ENCODE data around the gene TGFBR3. TPM values are rescaled to one million over a fixed set of nuclear protein-coding genes. Genes with fewer than 3 reads are reported as not detected.

The TGFBR3 gene
- total RNA-seq, 2 donors from 2014 or later = 60.8 to 62.4 TPM

DNA sequence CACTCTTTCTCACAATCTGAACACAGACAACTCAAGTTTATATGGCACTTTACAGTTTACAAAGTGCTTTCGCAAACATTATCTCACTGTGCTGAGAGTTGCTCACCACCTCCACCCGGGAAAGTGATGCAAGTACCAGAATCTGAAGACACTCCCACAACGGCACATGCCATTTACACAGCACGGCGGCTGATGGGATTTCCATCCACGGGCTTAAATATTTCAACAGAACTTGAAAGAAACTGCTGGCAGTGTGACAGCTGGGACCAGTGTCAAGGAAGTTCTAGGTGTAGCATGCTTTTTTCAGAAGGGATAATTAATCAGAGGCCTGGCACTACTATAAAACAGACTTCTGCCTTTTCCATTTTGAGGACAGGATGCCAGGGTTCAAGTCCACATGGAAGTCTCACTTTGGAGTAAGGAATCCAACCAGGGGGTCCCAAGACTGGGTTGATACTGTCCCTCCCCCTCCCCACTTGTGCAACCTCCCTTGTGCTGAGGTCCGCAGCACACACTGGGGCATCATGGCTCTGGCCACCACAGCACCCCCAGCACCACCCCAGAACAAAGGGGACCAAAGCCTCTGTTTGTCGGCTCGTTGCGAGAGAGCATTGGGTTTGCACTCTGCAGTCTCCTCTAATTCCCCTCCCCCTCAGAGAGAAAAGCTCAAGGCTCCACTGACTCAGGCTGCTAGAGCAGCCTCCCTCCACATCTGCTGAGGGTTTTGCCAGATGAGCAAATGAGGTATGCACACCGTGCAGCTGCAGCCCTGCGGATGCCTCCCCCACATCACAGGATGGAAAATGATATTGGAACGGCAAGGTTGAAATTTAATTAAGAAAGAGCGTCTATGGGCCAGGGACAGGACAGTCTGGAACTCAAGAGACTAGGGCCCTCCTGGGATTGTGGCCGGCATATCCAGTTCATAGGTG lies 154.9 kb downstream of the TGFBR3 start:
- Histone ChIP-seq H3K27ac (no peak overlapping the region), H3K9me3 (no peaks in the 10 kb centered on the region), H3K27me3 (replicated peaks; ENCODE audit: insufficient read depth) (no peaks in the 10 kb centered on the region), H3K4me1 (ENCODE audit: control insufficient read depth in 1 of 2, low read depth in 2 of 2) (peaks cover 26 to 36% of the 10 kb centered on the region in 2 donors), H3K4me3 (no peak overlapping the region), H3K36me3 (no peaks in the 10 kb centered on the region)
- ATAC-seq (ENCODE audit: insufficient number of reproducible peaks, low FRiP score, low read depth) = no peak
- no peak for DNase-seq (ENCODE audit: low spot score)
- TF ChIP-seq, protein P1, sequence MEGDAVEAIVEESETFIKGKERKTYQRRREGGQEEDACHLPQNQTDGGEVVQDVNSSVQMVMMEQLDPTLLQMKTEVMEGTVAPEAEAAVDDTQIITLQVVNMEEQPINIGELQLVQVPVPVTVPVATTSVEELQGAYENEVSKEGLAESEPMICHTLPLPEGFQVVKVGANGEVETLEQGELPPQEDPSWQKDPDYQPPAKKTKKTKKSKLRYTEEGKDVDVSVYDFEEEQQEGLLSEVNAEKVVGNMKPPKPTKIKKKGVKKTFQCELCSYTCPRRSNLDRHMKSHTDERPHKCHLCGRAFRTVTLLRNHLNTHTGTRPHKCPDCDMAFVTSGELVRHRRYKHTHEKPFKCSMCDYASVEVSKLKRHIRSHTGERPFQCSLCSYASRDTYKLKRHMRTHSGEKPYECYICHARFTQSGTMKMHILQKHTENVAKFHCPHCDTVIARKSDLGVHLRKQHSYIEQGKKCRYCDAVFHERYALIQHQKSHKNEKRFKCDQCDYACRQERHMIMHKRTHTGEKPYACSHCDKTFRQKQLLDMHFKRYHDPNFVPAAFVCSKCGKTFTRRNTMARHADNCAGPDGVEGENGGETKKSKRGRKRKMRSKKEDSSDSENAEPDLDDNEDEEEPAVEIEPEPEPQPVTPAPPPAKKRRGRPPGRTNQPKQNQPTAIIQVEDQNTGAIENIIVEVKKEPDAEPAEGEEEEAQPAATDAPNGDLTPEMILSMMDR (IDR thresholded peaks at IDR 0.05) = no peak

DNA sequence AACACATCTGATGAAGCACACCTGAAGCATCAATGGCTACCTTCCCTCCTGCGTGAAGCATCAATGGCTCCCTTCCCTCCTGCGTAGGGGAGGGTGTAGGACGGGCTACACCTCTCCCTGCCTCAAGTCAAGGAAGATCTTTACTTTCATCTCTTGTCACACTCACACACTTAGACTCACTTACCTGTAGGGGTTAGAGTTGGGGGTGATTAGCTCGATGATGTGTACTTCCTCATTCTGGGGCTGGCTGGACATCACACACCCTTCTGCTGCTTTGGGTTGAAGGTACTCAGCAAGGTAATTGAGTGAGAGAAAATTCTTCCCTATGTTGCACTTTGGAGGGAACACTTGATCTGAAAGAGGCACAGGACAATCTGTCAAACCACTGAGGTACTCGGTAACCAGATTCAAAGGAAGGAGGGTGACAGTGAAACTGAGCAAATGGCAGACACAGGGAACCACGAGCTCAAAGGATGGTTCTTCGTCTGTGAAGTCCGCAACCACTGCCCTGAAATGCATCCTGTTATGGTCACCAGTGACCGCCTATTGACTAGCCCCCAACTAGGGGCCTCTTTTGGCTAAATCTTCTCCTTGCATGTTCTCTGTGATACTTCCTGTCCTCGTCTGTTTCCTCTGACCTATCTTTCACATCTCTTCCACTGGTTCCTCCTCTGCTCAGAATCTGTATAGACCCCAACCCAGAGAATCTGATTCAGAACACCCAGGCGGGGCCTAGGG lies 156.2 kb downstream of the TGFBR3 start:
- Histone ChIP-seq H3K36me3 (no peaks in the 10 kb centered on the region), H3K27me3 (replicated peaks; ENCODE audit: insufficient read depth) (no peaks in the 10 kb centered on the region), H3K9me3 (no peaks in the 10 kb centered on the region), H3K4me1 (ENCODE audit: control insufficient read depth in 1 of 2, low read depth in 2 of 2) (peaks cover 37 to 40% of the 10 kb centered on the region in 2 donors), H3K4me3 (no peak overlapping the region), H3K27ac (no peak overlapping the region)
- TF ChIP-seq, protein P1 (IDR thresholded peaks at IDR 0.05) = no peak
- DNase-seq (ENCODE audit: low spot score) = no peak
- no peak for ATAC-seq (ENCODE audit: insufficient number of reproducible peaks, low FRiP score, low read depth)

DNA sequence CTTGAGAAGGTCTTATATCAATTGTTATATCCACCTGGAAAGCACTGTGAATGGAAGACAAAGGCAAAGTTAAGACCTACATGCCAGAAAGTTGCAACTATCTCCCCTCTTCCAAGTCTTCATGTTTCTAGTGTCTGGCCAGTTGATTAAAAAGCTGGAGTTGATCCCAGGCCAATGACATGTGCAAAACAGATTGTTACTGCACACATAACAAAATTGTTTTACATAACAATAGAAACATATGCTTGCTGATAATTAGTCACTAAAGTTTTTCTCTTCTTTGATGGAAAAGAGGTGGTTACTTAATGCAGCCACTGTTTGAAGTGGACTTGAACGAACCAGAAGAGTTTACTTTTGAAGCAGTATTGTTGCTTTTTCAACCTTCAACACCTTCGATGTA lies 158.2 kb downstream of the TGFBR3 start:
- ATAC-seq (ENCODE audit: insufficient number of reproducible peaks, low FRiP score, low read depth) (no peak), DNase-seq (ENCODE audit: low spot score) (no peak)
- Histone ChIP-seq H3K9me3 (no peaks in the 10 kb centered on the region), H3K27me3 (replicated peaks; ENCODE audit: insufficient read depth) (no peaks in the 10 kb centered on the region), H3K27ac (no peak overlapping the region), H3K36me3 (no peaks in the 10 kb centered on the region), H3K4me3 (no peak overlapping the region), H3K4me1 (ENCODE audit: control insufficient read depth in 1 of 2, low read depth in 2 of 2) (peaks cover 33 to 40% of the 10 kb centered on the region in 2 donors)
- TF ChIP-seq, protein P1 (IDR thresholded peaks at IDR 0.05) = no peak

DNA sequence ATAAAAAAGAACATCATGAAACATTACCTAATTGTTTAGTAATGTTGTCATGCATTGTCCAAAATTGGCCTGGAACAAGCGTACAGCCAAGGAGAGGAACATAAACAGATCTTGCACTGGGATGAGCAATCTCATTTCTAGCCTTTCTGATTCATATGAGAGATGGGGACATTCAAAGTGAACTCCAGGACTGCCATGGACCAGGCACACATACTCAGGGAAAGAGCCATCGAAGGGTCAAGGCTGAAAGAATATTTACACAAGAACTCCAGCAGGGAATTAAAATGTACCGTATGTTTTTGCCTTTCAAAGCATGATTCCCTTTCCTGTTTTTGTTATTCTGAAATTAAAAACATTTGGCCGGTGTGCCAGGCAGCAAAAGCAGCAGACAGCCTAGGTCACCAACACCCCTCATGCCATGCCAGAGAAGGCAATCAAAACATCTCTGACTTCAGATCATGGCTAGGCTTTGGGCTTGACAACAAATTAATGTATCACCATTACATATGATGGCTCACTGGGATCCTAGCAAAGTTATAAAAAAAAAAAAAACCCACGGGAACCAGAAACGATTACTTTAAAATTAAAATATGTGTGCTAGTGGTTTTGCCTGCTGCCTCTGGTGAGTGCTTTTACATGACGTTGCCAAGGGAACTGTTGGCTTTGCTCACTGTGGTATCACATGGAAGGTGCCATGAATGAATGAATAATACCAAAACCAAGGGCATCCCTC lies 159.8 kb downstream of the TGFBR3 start:
- H3K27me3 ChIP-seq (replicated peaks; ENCODE audit: insufficient read depth) = no peaks in the 10 kb centered on the region
- no peaks in the 10 kb centered on the region for H3K9me3 ChIP-seq
- no peaks in the 10 kb centered on the region for H3K36me3 ChIP-seq
- TF ChIP-seq, protein P1 (IDR thresholded peaks at IDR 0.05) = no peak
- DNase-seq (ENCODE audit: low spot score) (peak; percentile 11), ATAC-seq (ENCODE audit: insufficient number of reproducible peaks, low FRiP score, low read depth) (peak; percentile 88)
- H3K4me3 ChIP-seq = peak overlapping the region; percentile 23
- H3K4me1 ChIP-seq (ENCODE audit: control insufficient read depth in 1 of 2, low read depth in 2 of 2) = peaks cover 19 to 27% of the 10 kb centered on the region in 2 donors
- peak overlapping the region; percentile 75 to 81 for H3K27ac ChIP-seq
